HL-60 (cell line): Measurements from ENCODE around the gene ERH.

Experiments used
- DNase-seq, 2 experiments: peaks; one replicate each; pipeline ENCODE4 v3.0.0-alpha.2; 2010 to 2020; ENCODE audit warnings: low read depth in 1 of 2, low spot score in 1 of 2
- H3K27ac ChIP-seq: fragments of 250-450 bp; sonication (Bioruptor Pico); replicated peaks from 2 replicates; pipeline ENCODE4 v1.5.1; 2020; ENCODE audit warnings: mild to moderate bottlenecking, moderate library complexity
- H3K27me3 ChIP-seq: fragments of 250-450 bp; sonication (Bioruptor Pico); 2 replicates; pipeline ENCODE4 v1.5.1; 2021; ENCODE audit warnings: mild to moderate bottlenecking, moderate library complexity; ENCODE audit not compliant: insufficient read depth, poor library complexity, severe bottlenecking
- H3K4me3 ChIP-seq: replicated peaks from 2 replicates; pipeline ENCODE4 v1.5.1; 2011; ENCODE audit warnings: mild to moderate bottlenecking, control low read depth, low read length; ENCODE audit not compliant: insufficient read depth
- GABPA ChIP-seq: IDR thresholded peaks from 2 replicates; pipeline ENCODE4 v1.6.1; 2012; ENCODE audit warnings: low read depth
- POLR2AphosphoS5 ChIP-seq: IDR thresholded peaks from 2 replicates; pipeline ENCODE4 v1.6.1; 2012; ENCODE audit warnings: low read depth
- REST ChIP-seq: IDR thresholded peaks from 2 replicates; pipeline ENCODE4 v1.6.1; 2012; ENCODE audit warnings: low read depth; ENCODE audit not compliant: insufficient replicate concordance
- SPI1 ChIP-seq: IDR thresholded peaks from 2 replicates; pipeline ENCODE4 v1.6.1; 2012; ENCODE audit warnings: low read depth, mild to moderate bottlenecking, borderline replicate concordance
- TF ChIP-seq, protein P1 (sequence below): IDR thresholded peaks from one replicate; pipeline ENCODE4 v1.5.1; 2011; ENCODE audit warnings: low read length, control low read depth, inconsistent platforms; ENCODE audit not compliant: insufficient read depth

Gene ERH

GRCh38 chr14:69428289-69428998 lies 30.3 kb upstream of the ERH start:
- H3K4me3 ChIP-seq, result no peak overlapping the region
- TF ChIP-seq, protein P1, sequence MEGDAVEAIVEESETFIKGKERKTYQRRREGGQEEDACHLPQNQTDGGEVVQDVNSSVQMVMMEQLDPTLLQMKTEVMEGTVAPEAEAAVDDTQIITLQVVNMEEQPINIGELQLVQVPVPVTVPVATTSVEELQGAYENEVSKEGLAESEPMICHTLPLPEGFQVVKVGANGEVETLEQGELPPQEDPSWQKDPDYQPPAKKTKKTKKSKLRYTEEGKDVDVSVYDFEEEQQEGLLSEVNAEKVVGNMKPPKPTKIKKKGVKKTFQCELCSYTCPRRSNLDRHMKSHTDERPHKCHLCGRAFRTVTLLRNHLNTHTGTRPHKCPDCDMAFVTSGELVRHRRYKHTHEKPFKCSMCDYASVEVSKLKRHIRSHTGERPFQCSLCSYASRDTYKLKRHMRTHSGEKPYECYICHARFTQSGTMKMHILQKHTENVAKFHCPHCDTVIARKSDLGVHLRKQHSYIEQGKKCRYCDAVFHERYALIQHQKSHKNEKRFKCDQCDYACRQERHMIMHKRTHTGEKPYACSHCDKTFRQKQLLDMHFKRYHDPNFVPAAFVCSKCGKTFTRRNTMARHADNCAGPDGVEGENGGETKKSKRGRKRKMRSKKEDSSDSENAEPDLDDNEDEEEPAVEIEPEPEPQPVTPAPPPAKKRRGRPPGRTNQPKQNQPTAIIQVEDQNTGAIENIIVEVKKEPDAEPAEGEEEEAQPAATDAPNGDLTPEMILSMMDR, result no peak
- TF ChIP-seq SPI1 (peak; percentile 77; the same call in 1 of the 2 replicates), GABPA (no peak), REST (no peak)
- H3K27ac ChIP-seq, result peak overlapping the region; percentile 48
- peak; percentile 14 to 62 for DNase-seq
- H3K27me3 ChIP-seq, result no peaks in the 10 kb centered on the region

- Histone ChIP-seq H3K27me3 (no peaks in the 10 kb centered on the region), H3K4me3 (no peak overlapping the region), H3K27ac (no peak overlapping the region)
- no peak for DNase-seq
- TF ChIP-seq REST, result no peak
- no peak for TF ChIP-seq POLR2AphosphoS5
- TF ChIP-seq SPI1, result no peak
- TF ChIP-seq, protein P1, result no peak
- TF ChIP-seq GABPA, result no peak
Measured at GRCh38 chr14:69427596-69427995, 29.5 kb upstream of the ERH start.

DNA sequence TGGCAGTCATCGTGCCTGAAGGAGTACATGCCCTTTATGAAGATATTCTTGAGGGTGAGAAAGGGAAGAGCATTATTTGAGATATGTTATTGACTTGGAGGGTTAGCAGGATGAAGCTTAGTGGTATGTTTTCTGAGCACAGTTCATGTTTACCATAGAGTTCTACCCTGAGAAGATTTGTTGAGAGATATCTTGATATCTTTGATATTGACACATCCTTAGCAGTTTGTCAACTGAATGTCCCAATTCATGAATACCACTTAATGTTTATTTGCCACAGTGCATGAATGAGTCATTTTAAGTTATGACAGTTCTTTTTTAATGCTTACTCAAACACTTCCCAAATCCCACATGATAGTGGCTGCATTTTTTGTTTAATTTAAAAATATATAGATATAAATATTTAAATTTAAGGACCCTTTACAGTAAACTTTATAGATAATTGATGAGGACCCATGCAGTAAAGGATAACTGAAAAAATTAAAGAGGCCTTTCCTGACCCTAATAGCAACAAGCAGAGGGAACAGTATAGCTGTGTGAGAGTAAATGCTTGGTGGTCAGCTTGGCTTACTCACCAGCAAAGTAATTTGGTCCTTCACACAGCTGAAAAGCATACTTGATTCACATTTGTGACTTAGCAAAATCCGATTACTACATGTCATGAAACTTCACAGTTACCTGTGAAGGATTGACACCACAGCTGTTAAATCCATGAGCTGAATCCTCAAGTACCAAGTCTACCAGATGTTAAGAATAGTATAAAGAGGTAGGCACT lies 26.2 kb upstream of the ERH start:
- no peak overlapping the region for H3K27ac ChIP-seq
- H3K27me3 ChIP-seq, result no peaks in the 10 kb centered on the region
- no peak overlapping the region for H3K4me3 ChIP-seq
- no peak for TF ChIP-seq REST
- no peak for TF ChIP-seq POLR2AphosphoS5
- no peak for TF ChIP-seq GABPA
- TF ChIP-seq SPI1, result no peak
- TF ChIP-seq, protein P1, result no peak
- no peak for DNase-seq
